K562 (cell line): ENCODE measurements around the gene GABARAPL2. TPM values are rescaled to one million over a fixed set of nuclear protein-coding genes. Genes with fewer than 3 reads are reported as not detected.

ENCODE experiments used
- ARNT ChIP-seq, 2 experiments: fragments of 450-650 bp; IDR thresholded peaks; 2 replicates each; pipeline ENCODE4 v1.6.1; 2016; ENCODE audit warnings: mild to moderate bottlenecking in 1 of 2
- ATF7 ChIP-seq: fragments of 450-650 bp; IDR thresholded peaks from 2 replicates; pipeline ENCODE4 v1.7.1; 2014; ENCODE audit warnings: mild to moderate bottlenecking, moderate library complexity
- CBX1 ChIP-seq: sonication (generic); IDR thresholded peaks from 2 replicates; pipeline ENCODE4 v1.6.1; 2016; ENCODE audit warnings: antibody characterized with exemption, low read depth, mild to moderate bottlenecking
- CHCHD3 ChIP-seq: fragments of 250-450 bp; sonication (Bioruptor Pico); IDR thresholded peaks from 2 replicates; pipeline ENCODE4 v2.1.2; 2022; ENCODE audit warnings: mild to moderate bottlenecking
- CREB1 ChIP-seq, 2 experiments: sonication (generic) in 1 of 2; formaldehyde crosslinking in 1 of 2; IDR thresholded peaks; 2 replicates each; pipeline versions ENCODE4 v1.6.1 to v1.8.0; 2012 to 2022; ENCODE audit warnings: inconsistent platforms in 1 of 2, mild to moderate bottlenecking in 1 of 2, missing genetic modification reagents in 1 of 2, moderate library complexity in 1 of 2
- EP400 ChIP-seq: fragments of 450-650 bp; IDR thresholded peaks from 2 replicates; pipeline ENCODE4 v1.6.1; 2017; ENCODE audit warnings: antibody characterized with exemption, mild to moderate bottlenecking, moderate library complexity
- ETV6 ChIP-seq, 3 experiments: fragments of 150-350 bp in 1 of 3; sonication (generic) in 1 of 3; formaldehyde crosslinking in 1 of 3; IDR thresholded peaks; 2 replicates each; pipeline versions ENCODE4 v1.6.1 to v1.8.0; 2014 to 2022; ENCODE audit warnings: borderline replicate concordance in 2 of 3, low read depth in 2 of 3, antibody characterized with exemption in 1 of 3, low read length in 1 of 3, mild to moderate bottlenecking in 1 of 3, missing genetic modification reagents in 1 of 3
- FOXO4 ChIP-seq: fragments of 450-650 bp; formaldehyde crosslinking; IDR thresholded peaks from 2 replicates; pipeline ENCODE4 v1.4.0; 2020; ENCODE audit warnings: mild to moderate bottlenecking, moderate library complexity
- HLTF ChIP-seq: fragments of 450-650 bp; IDR thresholded peaks from 2 replicates; pipeline ENCODE4 v1.6.1; 2016
- KDM4B ChIP-seq, 2 experiments: fragments of 450-650 bp in 1 of 2; sonication (generic) in 1 of 2; IDR thresholded peaks; 2 replicates each; pipeline ENCODE4 v1.6.1; 2016 to 2017; ENCODE audit warnings: borderline replicate concordance in 2 of 2, antibody characterized with exemption in 1 of 2, low read depth in 1 of 2, mild to moderate bottlenecking in 1 of 2
- MTA1 ChIP-seq: fragments of 450-650 bp; IDR thresholded peaks from 2 replicates; pipeline ENCODE4 v1.6.1; 2017; ENCODE audit warnings: borderline replicate concordance
- MXI1 ChIP-seq: IDR thresholded peaks from 2 replicates; pipeline ENCODE4 v1.6.1; 2011; ENCODE audit warnings: low read depth, mild to moderate bottlenecking, improper control_type of control experiment, low read length
- MYNN ChIP-seq, 2 experiments: sonication (generic); formaldehyde crosslinking in 1 of 2; IDR thresholded peaks; 2 replicates each; pipeline versions ENCODE4 v1.5.0 to v1.6.1; 2016 to 2020; ENCODE audit warnings: antibody characterized with exemption in 1 of 2, missing genetic modification reagents in 1 of 2
- POLR2B ChIP-seq: fragments of 450-650 bp; IDR thresholded peaks from 2 replicates; pipeline ENCODE4 v1.6.1; 2018; ENCODE audit warnings: low read depth; ENCODE audit not compliant: partially characterized antibody
- SIN3A ChIP-seq, 2 experiments: fragments of 150-350 bp in 1 of 2; IDR thresholded peaks; 2 replicates each; pipeline ENCODE4 v1.6.1; 2011 to 2016; ENCODE audit warnings: borderline replicate concordance in 2 of 2, low read depth in 2 of 2, low read length in 2 of 2, mild to moderate bottlenecking in 2 of 2, moderate library complexity in 2 of 2; ENCODE audit not compliant: control insufficient read depth in 1 of 2
- SUPT5H ChIP-seq: fragments of 450-650 bp; IDR thresholded peaks from 2 replicates; pipeline ENCODE4 v1.6.1; 2016
- TOE1 ChIP-seq, 2 experiments: fragments of 450-650 bp in 1 of 2; sonication (generic) in 1 of 2; formaldehyde crosslinking in 1 of 2; IDR thresholded peaks; 2 replicates each; pipeline versions ENCODE4 v1.7.1 to v1.8.0; 2016 to 2022; ENCODE audit warnings: borderline replicate concordance in 2 of 2, mild to moderate bottlenecking in 2 of 2, antibody characterized with exemption in 1 of 2, inconsistent platforms in 1 of 2, low read depth in 1 of 2, missing genetic modification reagents in 1 of 2, moderate library complexity in 1 of 2
- ZHX1 ChIP-seq: fragments of 150-350 bp; conservative IDR thresholded peaks from 2 replicates; pipeline ENCODE4 v1.6.1; 2014; ENCODE audit warnings: low read length
- ZNF583 ChIP-seq: fragments of 250-450 bp; sonication (Bioruptor Pico); IDR thresholded peaks from 2 replicates; pipeline ENCODE4 v1.4.0; 2020
- polyA plus RNA-seq, 8 experiments: library from polyadenylated mRNA; depleted of rRNA in 4 of 8; stranded (reverse) in 5 of 8; unstranded in 3 of 8; fragments of >200 nt; fragmentation: Nextera tagmentation in 2 of 8; fragmentation: Illumina TruSeq in 1 of 8; extraction: Ambion mirVana in 2 of 8; extraction: Trizol in 1 of 8; gene quantifications; 2 replicates each; pipeline versions ENCODE4 v1.2.1 to v1.2.3, GENCODE V29; 2011 to 2014; ENCODE audit warnings: inconsistent platforms in 1 of 8, missing spikeins in 1 of 8
- total RNA-seq, 7 experiments: library from RNA; depleted of rRNA in 6 of 7; stranded (reverse); fragments of >200 nt in 6 of 7; fragmentation: Illumina TruSeq in 2 of 7; extraction: Trizol in 2 of 7; gene quantifications; 2 replicates each; pipeline versions ENCODE4 v1.2.1 to v1.2.3, GENCODE V29; 2011 to 2021; ENCODE audit warnings: low replicate concordance in 1 of 7
- TF ChIP-seq, protein P1 (sequence below): sonication (generic); formaldehyde crosslinking; IDR thresholded peaks from 2 replicates; pipeline ENCODE4 v1.9.0; 2022; ENCODE audit warnings: mild to moderate bottlenecking, missing genetic modification reagents

Gene GABARAPL2
- total and polyA plus RNA-seq, 9 of the 15 experiments (the other 6 are each of a cell fraction or from before 2014, with no cell fraction given), result 42.1 to 288 (median 91.8) TPM

- peak; percentile 89 for TF ChIP-seq MYNN (IDR thresholded peaks at IDR 0.05)
- no peak for TF ChIP-seq MYNN (CRISPR knock-in tag; IDR thresholded peaks at IDR 0.05)
- TF ChIP-seq TOE1 (IDR thresholded peaks at IDR 0.05; ENCODE audit: borderline replicate concordance), result peak; percentile 4; the same call in 1 of the 2 replicates
- no peak for TF ChIP-seq TOE1 (CRISPR knock-in tag; IDR thresholded peaks at IDR 0.05; ENCODE audit: borderline replicate concordance, low read depth)
- no peak for TF ChIP-seq MTA1
- TF ChIP-seq ARNT (IDR thresholded peaks at IDR 0.05), result peak in 1 of 2 experiments; percentile 45; a peak in 1 of 4 replicates
- no peak for TF ChIP-seq POLR2B
- peak; percentile 65 for TF ChIP-seq ATF7
- TF ChIP-seq SIN3A (IDR thresholded peaks at IDR 0.05; ENCODE audit: borderline replicate concordance in 2 of 2, control insufficient read depth in 1 of 2, low read depth in 2 of 2, low read length in 2 of 2), result peak in 1 of 2 experiments; percentile 28; a peak in 2 of 4 replicates
- TF ChIP-seq EP400, result peak; percentile 42; the same call in 1 of the 2 replicates
- TF ChIP-seq ZNF583 (CRISPR knock-in tag), result no peak
- TF ChIP-seq CHCHD3 (CRISPR knock-in tag), result no peak
- TF ChIP-seq ETV6 (IDR thresholded peaks at IDR 0.05; ENCODE audit: borderline replicate concordance in 1 of 2, low read depth in 2 of 2, low read length in 1 of 2), result 0 out of 4 replicates have a peak, but pooled peaks of 1 of the 2 experiments have one; percentile 13
- TF ChIP-seq ETV6 (CRISPR knock-in tag; IDR thresholded peaks at IDR 0.05; ENCODE audit: borderline replicate concordance), result no peak
- TF ChIP-seq, protein P1, sequence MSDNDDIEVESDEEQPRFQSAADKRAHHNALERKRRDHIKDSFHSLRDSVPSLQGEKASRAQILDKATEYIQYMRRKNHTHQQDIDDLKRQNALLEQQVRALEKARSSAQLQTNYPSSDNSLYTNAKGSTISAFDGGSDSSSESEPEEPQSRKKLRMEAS (CRISPR knock-in tag), result peak; percentile 59
- peak; percentile 55; the same call in 1 of the 2 replicates for TF ChIP-seq SUPT5H
- TF ChIP-seq FOXO4 (CRISPR knock-in tag), result no peak
- TF ChIP-seq CREB1 (IDR thresholded peaks at IDR 0.05), result no peak
- TF ChIP-seq CREB1 (CRISPR knock-in tag; IDR thresholded peaks at IDR 0.05), result peak; percentile 57; the same call in 1 of the 2 replicates
- TF ChIP-seq HLTF, result peak; percentile 72; the same call in 1 of the 2 replicates
- 0 out of 2 replicates have a peak, but pooled peaks have one; percentile 9 for TF ChIP-seq MXI1
- TF ChIP-seq CBX1, result peak; percentile 77; the same call in 1 of the 2 replicates
- no peak for TF ChIP-seq ZHX1
- TF ChIP-seq KDM4B (IDR thresholded peaks at IDR 0.05; ENCODE audit: borderline replicate concordance in 2 of 2, low read depth in 1 of 2), result peak in 1 of 2 experiments; percentile 20; a peak in 1 of 4 replicates
Measured at GRCh38 chr16:75566040-75566757, at the start of gene GABARAPL2 (continued).
